Panc1 (cell line): ENCODE data around the gene SHB. TPM values are rescaled to one million over a fixed set of nuclear protein-coding genes. Genes with fewer than 3 reads are reported as not detected.
A peak's percentile ranks its signal among the peaks of the same experiment; 100 is the strongest.

ENCODE experiments used
- ATAC-seq: fragments of 200-7000 bp; cut with Tn5 transposase; 2 replicates; pipeline ENCODE4 v1.9.1; 2020; ENCODE audit warnings: mild to moderate bottlenecking, moderate library complexity
- BruUV-seq: library from RNA; stranded (reverse); fragments of 400-500 nt; replicated peaks from 2 replicates; lab custom pipeline; 2021; lab: Mats Ljungman, UMichigan
- CTCF ChIA-PET: fragments of 300-600 bp; sonication (Branson Sonifier 250); formaldehyde crosslinking; loops from one replicate; lab custom pipeline; 2022; ENCODE audit warnings: antibody characterized with exemption; lab: Charles Lee
- POLR2A ChIA-PET: fragments of 300-600 bp; sonication (Branson Sonifier 250); formaldehyde crosslinking; loops from one replicate; lab custom pipeline; 2022; ENCODE audit warnings: antibody characterized with exemption; lab: Charles Lee
- DNase-seq: peaks from one replicate; pipeline ENCODE4 v3.0.0-alpha.2; 2010; ENCODE audit warnings: low read depth, low spot score
- H3K27ac ChIP-seq: 2 replicates; pipeline ENCODE4 v1.5.1; 2011; ENCODE audit warnings: mild to moderate bottlenecking, low read length, inconsistent platforms
- H3K27me3 ChIP-seq: fragments of 200-500 bp; sonication (Bioruptor generic); 2 replicates; pipeline ENCODE4 v1.6.0; 2014; ENCODE audit warnings: low read length, inconsistent platforms; ENCODE audit not compliant: control insufficient read depth, insufficient read depth
- H3K36me3 ChIP-seq: fragments of 200-500 bp; sonication (Bioruptor generic); 2 replicates; pipeline ENCODE4 v1.5.1; 2014; ENCODE audit warnings: inconsistent platforms, mild to moderate bottlenecking, low read length, moderate library complexity; ENCODE audit not compliant: control insufficient read depth, insufficient read depth
- H3K4me1 ChIP-seq: 2 replicates; pipeline ENCODE4 v1.5.1; 2011; ENCODE audit warnings: inconsistent platforms, mild to moderate bottlenecking, low read length, moderate library complexity; ENCODE audit not compliant: control insufficient read depth, insufficient read depth
- H3K4me3 ChIP-seq, 2 experiments: 2 replicates each; pipeline ENCODE4 v1.5.1; 2011 to 2012; ENCODE audit warnings: low read depth in 2 of 2, low read length in 2 of 2, mild to moderate bottlenecking in 2 of 2, inconsistent platforms in 1 of 2, moderate library complexity in 1 of 2
- H3K9me3 ChIP-seq: fragments of 200-500 bp; sonication (Bioruptor generic); 2 replicates; pipeline ENCODE4 v1.5.1; 2014; ENCODE audit warnings: low read depth, mild to moderate bottlenecking, inconsistent platforms, low read length, moderate library complexity; ENCODE audit not compliant: control insufficient read depth, insufficient read depth
- POLR2AphosphoS5 ChIP-seq: IDR thresholded peaks from 2 replicates; pipeline ENCODE4 v1.6.1; 2012; ENCODE audit warnings: mild to moderate bottlenecking, low read depth, low read length, moderate library complexity
- REST ChIP-seq, 2 experiments: IDR thresholded peaks; 2 replicates each; pipeline ENCODE4 v1.6.1; 2011 to 2012; ENCODE audit warnings: low read depth in 2 of 2, control low read depth in 1 of 2, low read length in 1 of 2, mild to moderate bottlenecking in 1 of 2, moderate library complexity in 1 of 2; ENCODE audit not compliant: insufficient read depth in 1 of 2
- SIN3A ChIP-seq: IDR thresholded peaks from 2 replicates; pipeline ENCODE4 v1.6.1; 2012; ENCODE audit warnings: low read depth, mild to moderate bottlenecking, low read length, moderate library complexity, borderline replicate concordance; ENCODE audit not compliant: insufficient read depth
- TCF7L2 ChIP-seq: IDR thresholded peaks from 2 replicates; pipeline ENCODE4 v1.6.1; 2011; ENCODE audit warnings: mild to moderate bottlenecking, low read depth, low read length, inconsistent platforms
- in situ Hi-C: cut with HindIII; loops from 2 replicates; pipeline ENCODE4 v1.10.0; 2016; ENCODE audit warnings: low sequenced_read_pairs, low pct_unique_long_range_greater_than_20kb
- intact Hi-C: fragments of 100-400 bp; cut with micrococcal nuclease; formaldehyde crosslinking; loops from one replicate; pipeline ENCODE4 v1.10.0; 2022; ENCODE audit not compliant: unreplicated experiment
- total RNA-seq: library from RNA; stranded (reverse); gene quantifications from one replicate; pipeline ENCODE4 v1.2.1, GENCODE V29; 2021; ENCODE audit not compliant: unreplicated experiment
- TF ChIP-seq, protein P1 (sequence below): fragments of 450-650 bp; IDR thresholded peaks from 2 replicates; pipeline ENCODE4 v1.5.1; 2017; ENCODE audit warnings: mild to moderate bottlenecking

SHB gene
- total RNA-seq, 1 experiment from 2014 or later, result 59.9 TPM

GRCh38 chr9:37968228-37968701, 100.8 kb downstream of the SHB start:
- Histone ChIP-seq H3K4me3 (no peak overlapping the region), H3K4me1 (peaks cover 61% of the 10 kb centered on the region), H3K9me3 (no peaks in the 10 kb centered on the region), H3K27me3 (no peaks in the 10 kb centered on the region), H3K36me3 (no peaks in the 10 kb centered on the region; the same call in none of the 2 replicates), H3K27ac (no peak overlapping the region)
- ATAC-seq (no peak), DNase-seq (no peak)
- TF ChIP-seq REST (IDR thresholded peaks at IDR 0.05; ENCODE audit: insufficient read depth in 1 of 2, low read depth in 2 of 2, low read length in 1 of 2), result no peak
- TF ChIP-seq SIN3A, result no peak
- TF ChIP-seq, protein P1, sequence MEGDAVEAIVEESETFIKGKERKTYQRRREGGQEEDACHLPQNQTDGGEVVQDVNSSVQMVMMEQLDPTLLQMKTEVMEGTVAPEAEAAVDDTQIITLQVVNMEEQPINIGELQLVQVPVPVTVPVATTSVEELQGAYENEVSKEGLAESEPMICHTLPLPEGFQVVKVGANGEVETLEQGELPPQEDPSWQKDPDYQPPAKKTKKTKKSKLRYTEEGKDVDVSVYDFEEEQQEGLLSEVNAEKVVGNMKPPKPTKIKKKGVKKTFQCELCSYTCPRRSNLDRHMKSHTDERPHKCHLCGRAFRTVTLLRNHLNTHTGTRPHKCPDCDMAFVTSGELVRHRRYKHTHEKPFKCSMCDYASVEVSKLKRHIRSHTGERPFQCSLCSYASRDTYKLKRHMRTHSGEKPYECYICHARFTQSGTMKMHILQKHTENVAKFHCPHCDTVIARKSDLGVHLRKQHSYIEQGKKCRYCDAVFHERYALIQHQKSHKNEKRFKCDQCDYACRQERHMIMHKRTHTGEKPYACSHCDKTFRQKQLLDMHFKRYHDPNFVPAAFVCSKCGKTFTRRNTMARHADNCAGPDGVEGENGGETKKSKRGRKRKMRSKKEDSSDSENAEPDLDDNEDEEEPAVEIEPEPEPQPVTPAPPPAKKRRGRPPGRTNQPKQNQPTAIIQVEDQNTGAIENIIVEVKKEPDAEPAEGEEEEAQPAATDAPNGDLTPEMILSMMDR, result no peak
- no peak for TF ChIP-seq TCF7L2
- TF ChIP-seq POLR2AphosphoS5, result no peak
- in situ Hi-C loops (no loop called here), intact Hi-C loops (no loop called here)
- POLR2A ChIA-PET, result no interaction called here
- CTCF ChIA-PET, result no interaction called here
- BruUV-seq, result no TSS peak

DNA sequence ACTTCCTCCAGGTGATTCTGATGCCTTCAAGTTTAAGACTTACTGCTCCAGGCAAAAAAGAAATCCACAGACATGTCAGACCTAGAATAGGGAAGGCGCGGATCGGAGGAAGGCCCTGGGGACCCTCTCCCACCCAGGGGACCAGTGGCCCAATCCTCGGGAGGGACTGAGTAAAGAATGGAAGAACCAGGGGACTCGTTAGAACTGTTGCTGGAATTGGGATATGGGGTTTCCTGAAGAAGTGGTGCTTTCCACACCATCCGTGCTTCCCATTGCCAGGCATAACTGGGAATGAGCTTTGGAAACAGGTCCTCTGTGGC, 101.3 kb downstream of the SHB start:
- in situ Hi-C loops, result no loop called here
- Histone ChIP-seq H3K4me3 (no peak overlapping the region), H3K4me1 (peaks cover 63% of the 10 kb centered on the region), H3K9me3 (no peaks in the 10 kb centered on the region), H3K36me3 (no peaks in the 10 kb centered on the region; the same call in none of the 2 replicates), H3K27ac (peak overlapping the region; percentile 39), H3K27me3 (no peaks in the 10 kb centered on the region)
- ChIA-PET CTCF (no interaction called here), POLR2A (no interaction called here)
- intact Hi-C loops, result no loop called here
- ATAC-seq (no peak), DNase-seq (no peak)
- BruUV-seq, result no TSS peak
- no peak for TF ChIP-seq TCF7L2
- no peak for TF ChIP-seq REST (IDR thresholded peaks at IDR 0.05; ENCODE audit: insufficient read depth in 1 of 2, low read depth in 2 of 2, low read length in 1 of 2)
- no peak for TF ChIP-seq POLR2AphosphoS5
- no peak for TF ChIP-seq SIN3A
- TF ChIP-seq, protein P1, result no peak
